HepG2 (cell line): ENCODE data around the gene PRDX5. TPM values are rescaled to one million over a fixed set of nuclear protein-coding genes. Genes with fewer than 3 reads are reported as not detected.

ENCODE experiments used
- ARNTL ChIP-seq: sonication (generic); formaldehyde crosslinking; IDR thresholded peaks from 2 replicates; pipeline ENCODE4 v1.4.0; 2020; ENCODE audit warnings: mild to moderate bottlenecking, missing genetic modification reagents
- ATF7 ChIP-seq, 2 experiments: fragments of 450-650 bp in 1 of 2; sonication (generic) in 1 of 2; formaldehyde crosslinking in 1 of 2; IDR thresholded peaks; 2 replicates each; pipeline versions ENCODE4 v1.4.0 to v1.6.1; 2016 to 2020; ENCODE audit warnings: antibody characterized with exemption in 1 of 2, mild to moderate bottlenecking in 1 of 2, missing genetic modification reagents in 1 of 2
- CCAR2 ChIP-seq: fragments of 200-400 bp; formaldehyde crosslinking; optimal IDR thresholded peaks from 2 replicates; pipeline ENCODE3; 2018; ENCODE audit warnings: low read depth, mild to moderate bottlenecking, low read length, moderate library complexity
- ESRRA ChIP-seq: sonication (generic); formaldehyde crosslinking; IDR thresholded peaks from 2 replicates; pipeline ENCODE4 v1.5.1; 2020; ENCODE audit warnings: mild to moderate bottlenecking, low read depth, missing genetic modification reagents
- HOXA5 ChIP-seq: sonication (generic); formaldehyde crosslinking; IDR thresholded peaks from 2 replicates; pipeline ENCODE4 v1.4.0; 2020; ENCODE audit warnings: missing genetic modification reagents
- JUNB ChIP-seq: sonication (generic); formaldehyde crosslinking; IDR thresholded peaks from 2 replicates; pipeline ENCODE4 v1.8.0; 2022; ENCODE audit warnings: missing genetic modification reagents, mild to moderate bottlenecking, borderline replicate concordance
- MAFK ChIP-seq, 2 experiments: IDR thresholded peaks in 1 of 2; conservative IDR thresholded peaks in 1 of 2; 2 replicates each; pipeline ENCODE4 v1.6.1; 2011; ENCODE audit warnings: improper control_type of control experiment in 2 of 2, low read length in 2 of 2
- MYC ChIP-seq: sonication (generic); formaldehyde crosslinking; IDR thresholded peaks from 2 replicates; pipeline ENCODE4 v1.9.0; 2021; ENCODE audit warnings: missing genetic modification reagents, borderline replicate concordance
- NFIC ChIP-seq: IDR thresholded peaks from 2 replicates; pipeline ENCODE4 v1.6.1; 2012; ENCODE audit warnings: mild to moderate bottlenecking, low read length, inconsistent platforms
- RBM39 ChIP-seq: fragments of 200-400 bp; formaldehyde crosslinking; IDR thresholded peaks from one replicate; pipeline ENCODE4 v1.6.1; 2018; ENCODE audit warnings: antibody characterized with exemption, mild to moderate bottlenecking, low read depth, low read length; ENCODE audit not compliant: poor library complexity, severe bottlenecking
- ZFX ChIP-seq: sonication (generic); formaldehyde crosslinking; IDR thresholded peaks from 2 replicates; pipeline ENCODE4 v1.4.0; 2020; ENCODE audit warnings: mild to moderate bottlenecking, low read depth, missing genetic modification reagents, moderate library complexity
- ZIK1 ChIP-seq: sonication (generic); formaldehyde crosslinking; IDR thresholded peaks from 2 replicates; pipeline ENCODE4 v1.5.0; 2020; ENCODE audit warnings: mild to moderate bottlenecking, low read depth, missing genetic modification reagents, borderline replicate concordance
- ZMYM3 ChIP-seq: sonication (generic); formaldehyde crosslinking; IDR thresholded peaks from 2 replicates; pipeline ENCODE4 v1.5.1; 2020; ENCODE audit warnings: mild to moderate bottlenecking, missing genetic modification reagents
- ZNF160 ChIP-seq: sonication (generic); formaldehyde crosslinking; IDR thresholded peaks from 2 replicates; pipeline ENCODE4 v1.8.0; 2022; ENCODE audit warnings: mild to moderate bottlenecking, inconsistent platforms, missing genetic modification reagents
- ZNF24 ChIP-seq: fragments of 450-650 bp; IDR thresholded peaks from 2 replicates; pipeline ENCODE4 v1.6.1; 2017; ENCODE audit warnings: antibody characterized with exemption, mild to moderate bottlenecking
- ZNF264 ChIP-seq: sonication (generic); formaldehyde crosslinking; IDR thresholded peaks from 2 replicates; pipeline ENCODE4 v1.4.0; 2020; ENCODE audit warnings: missing genetic modification reagents
- ZNF563 ChIP-seq: sonication (generic); formaldehyde crosslinking; IDR thresholded peaks from 2 replicates; pipeline ENCODE4 v1.8.0; 2022; ENCODE audit warnings: mild to moderate bottlenecking, moderate library complexity, missing genetic modification reagents
- ZNF605 ChIP-seq: sonication (generic); formaldehyde crosslinking; IDR thresholded peaks from 2 replicates; pipeline ENCODE4 v1.8.0; 2022; ENCODE audit warnings: mild to moderate bottlenecking, missing genetic modification reagents
- ZNF788 ChIP-seq: sonication (generic); formaldehyde crosslinking; IDR thresholded peaks from 2 replicates; pipeline ENCODE4 v1.5.0; 2020; ENCODE audit warnings: mild to moderate bottlenecking, missing genetic modification reagents, borderline replicate concordance
- ZSCAN25 ChIP-seq: sonication (generic); formaldehyde crosslinking; IDR thresholded peaks from 2 replicates; pipeline ENCODE4 v1.8.0; 2022; ENCODE audit warnings: mild to moderate bottlenecking, missing genetic modification reagents
- polyA plus RNA-seq, 8 experiments: library from polyadenylated mRNA; depleted of rRNA in 3 of 8; stranded (reverse) in 7 of 8; unstranded in 1 of 8; fragments of >200 nt; fragmentation: Illumina TruSeq in 4 of 8; extraction: Trizol in 4 of 8; gene quantifications; 2 replicates each; pipeline versions ENCODE4 v1.2.1 to v1.2.3, GENCODE V29; 2011 to 2016; ENCODE audit warnings: low read depth in 4 of 8, missing spikeins in 1 of 8, mixed read lengths in 1 of 8; ENCODE audit not compliant: insufficient read depth in 1 of 8
- total RNA-seq, 5 experiments: library from RNA; depleted of rRNA; stranded (reverse); fragments of >200 nt; fragmentation: Illumina TruSeq; extraction: Trizol; gene quantifications; 2 replicates each; pipeline ENCODE4 v1.2.3, GENCODE V29; 2016; ENCODE audit warnings: low read depth in 1 of 5
- TF ChIP-seq, protein P1 (sequence below): sonication (generic); formaldehyde crosslinking; IDR thresholded peaks from 2 replicates; pipeline ENCODE4 v1.9.0; 2022; ENCODE audit warnings: missing genetic modification reagents, mild to moderate bottlenecking, borderline replicate concordance
- TF ChIP-seq, protein P2 (sequence below): sonication (generic); formaldehyde crosslinking; IDR thresholded peaks from 2 replicates; pipeline ENCODE4 v1.5.0; 2020; ENCODE audit warnings: mild to moderate bottlenecking, low read depth, missing genetic modification reagents, borderline replicate concordance
- TF ChIP-seq, protein P3 (sequence below): sonication (generic); formaldehyde crosslinking; IDR thresholded peaks from 2 replicates; pipeline ENCODE4 v1.4.0; 2020; ENCODE audit warnings: missing genetic modification reagents

Gene PRDX5
- total and polyA plus RNA-seq, 2 of the 13 experiments (the other 11 are each of a cell fraction or from before 2014, with no cell fraction given), result 215 to 311 TPM

DNA sequence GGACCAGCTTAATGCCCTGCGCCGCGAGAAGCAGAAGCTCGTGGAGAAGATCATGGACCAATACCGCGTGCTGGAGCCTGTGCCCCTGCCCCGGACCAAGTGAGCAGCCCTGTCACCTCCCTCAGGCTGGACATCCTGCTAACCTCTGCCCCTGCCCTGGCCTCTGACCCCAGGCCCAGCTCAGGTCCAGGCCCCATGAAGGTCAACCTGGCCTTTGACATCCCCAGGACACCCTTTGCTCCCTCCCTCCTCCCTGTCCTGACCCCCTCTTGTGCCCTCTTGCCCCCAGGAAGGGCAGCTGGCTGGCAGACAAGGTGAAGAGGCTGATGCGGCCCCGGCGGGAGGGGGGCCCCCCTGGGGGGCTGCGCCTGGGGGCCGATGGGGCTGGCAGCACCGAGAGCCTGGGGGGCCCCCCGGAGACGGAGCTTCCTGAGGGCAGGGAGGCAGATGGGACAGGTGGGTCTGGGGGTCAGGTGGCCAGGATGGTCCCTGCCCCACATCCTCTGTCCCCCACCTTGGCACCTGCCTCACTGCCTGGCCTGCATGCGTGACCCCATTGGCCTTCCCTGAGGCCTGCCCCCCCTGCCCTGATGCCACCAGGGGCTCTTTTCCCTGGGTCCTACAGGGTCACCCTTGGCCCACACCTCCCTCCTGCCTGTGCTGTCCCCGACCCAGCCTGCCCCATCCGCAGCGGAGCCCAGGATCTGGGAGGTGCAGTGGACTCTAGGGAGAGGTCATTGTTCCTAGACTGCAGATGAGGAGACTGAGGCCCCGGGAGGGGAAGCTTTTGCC lies 36.0 kb downstream of the PRDX5 start (continued):
- TF ChIP-seq, protein P1, sequence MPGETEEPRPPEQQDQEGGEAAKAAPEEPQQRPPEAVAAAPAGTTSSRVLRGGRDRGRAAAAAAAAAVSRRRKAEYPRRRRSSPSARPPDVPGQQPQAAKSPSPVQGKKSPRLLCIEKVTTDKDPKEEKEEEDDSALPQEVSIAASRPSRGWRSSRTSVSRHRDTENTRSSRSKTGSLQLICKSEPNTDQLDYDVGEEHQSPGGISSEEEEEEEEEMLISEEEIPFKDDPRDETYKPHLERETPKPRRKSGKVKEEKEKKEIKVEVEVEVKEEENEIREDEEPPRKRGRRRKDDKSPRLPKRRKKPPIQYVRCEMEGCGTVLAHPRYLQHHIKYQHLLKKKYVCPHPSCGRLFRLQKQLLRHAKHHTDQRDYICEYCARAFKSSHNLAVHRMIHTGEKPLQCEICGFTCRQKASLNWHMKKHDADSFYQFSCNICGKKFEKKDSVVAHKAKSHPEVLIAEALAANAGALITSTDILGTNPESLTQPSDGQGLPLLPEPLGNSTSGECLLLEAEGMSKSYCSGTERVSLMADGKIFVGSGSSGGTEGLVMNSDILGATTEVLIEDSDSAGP, result peak; percentile 16; the same call in 1 of the 2 replicates
- no peak for TF ChIP-seq JUNB (CRISPR knock-in tag)
- TF ChIP-seq ATF7 (IDR thresholded peaks at IDR 0.05), result no peak
- TF ChIP-seq ATF7 (CRISPR knock-in tag; IDR thresholded peaks at IDR 0.05), result 0 out of 2 replicates have a peak, but pooled peaks have one; percentile 22
- no peak for TF ChIP-seq ARNTL (CRISPR knock-in tag)
- TF ChIP-seq ZMYM3, result peak; percentile 85
- TF ChIP-seq ZNF160 (CRISPR knock-in tag), result no peak
- TF ChIP-seq RBM39, result peak; percentile 20
- TF ChIP-seq MYC (CRISPR knock-in tag), result no peak
- no peak for TF ChIP-seq NFIC
- TF ChIP-seq ESRRA (CRISPR knock-in tag), result peak; percentile 94
- TF ChIP-seq ZNF563, result no peak
- TF ChIP-seq CCAR2, result no peak
- no peak for TF ChIP-seq ZNF264
- TF ChIP-seq ZIK1 (CRISPR knock-in tag), result no peak
- TF ChIP-seq ZNF788, result no peak
- TF ChIP-seq, protein P2, sequence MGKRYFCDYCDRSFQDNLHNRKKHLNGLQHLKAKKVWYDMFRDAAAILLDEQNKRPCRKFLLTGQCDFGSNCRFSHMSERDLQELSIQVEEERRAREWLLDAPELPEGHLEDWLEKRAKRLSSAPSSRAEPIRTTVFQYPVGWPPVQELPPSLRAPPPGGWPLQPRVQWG (CRISPR knock-in tag), result no peak
- no peak for TF ChIP-seq ZNF605 (CRISPR knock-in tag)
- peak; percentile 41; the same call in 1 of the 2 replicates for TF ChIP-seq ZFX (CRISPR knock-in tag)
- TF ChIP-seq HOXA5 (CRISPR knock-in tag), result no peak
- no peak for TF ChIP-seq ZNF24
- 0 out of 2 replicates have a peak, but pooled peaks have one; percentile 33 for TF ChIP-seq ZSCAN25 (CRISPR knock-in tag)
- TF ChIP-seq, protein P3, sequence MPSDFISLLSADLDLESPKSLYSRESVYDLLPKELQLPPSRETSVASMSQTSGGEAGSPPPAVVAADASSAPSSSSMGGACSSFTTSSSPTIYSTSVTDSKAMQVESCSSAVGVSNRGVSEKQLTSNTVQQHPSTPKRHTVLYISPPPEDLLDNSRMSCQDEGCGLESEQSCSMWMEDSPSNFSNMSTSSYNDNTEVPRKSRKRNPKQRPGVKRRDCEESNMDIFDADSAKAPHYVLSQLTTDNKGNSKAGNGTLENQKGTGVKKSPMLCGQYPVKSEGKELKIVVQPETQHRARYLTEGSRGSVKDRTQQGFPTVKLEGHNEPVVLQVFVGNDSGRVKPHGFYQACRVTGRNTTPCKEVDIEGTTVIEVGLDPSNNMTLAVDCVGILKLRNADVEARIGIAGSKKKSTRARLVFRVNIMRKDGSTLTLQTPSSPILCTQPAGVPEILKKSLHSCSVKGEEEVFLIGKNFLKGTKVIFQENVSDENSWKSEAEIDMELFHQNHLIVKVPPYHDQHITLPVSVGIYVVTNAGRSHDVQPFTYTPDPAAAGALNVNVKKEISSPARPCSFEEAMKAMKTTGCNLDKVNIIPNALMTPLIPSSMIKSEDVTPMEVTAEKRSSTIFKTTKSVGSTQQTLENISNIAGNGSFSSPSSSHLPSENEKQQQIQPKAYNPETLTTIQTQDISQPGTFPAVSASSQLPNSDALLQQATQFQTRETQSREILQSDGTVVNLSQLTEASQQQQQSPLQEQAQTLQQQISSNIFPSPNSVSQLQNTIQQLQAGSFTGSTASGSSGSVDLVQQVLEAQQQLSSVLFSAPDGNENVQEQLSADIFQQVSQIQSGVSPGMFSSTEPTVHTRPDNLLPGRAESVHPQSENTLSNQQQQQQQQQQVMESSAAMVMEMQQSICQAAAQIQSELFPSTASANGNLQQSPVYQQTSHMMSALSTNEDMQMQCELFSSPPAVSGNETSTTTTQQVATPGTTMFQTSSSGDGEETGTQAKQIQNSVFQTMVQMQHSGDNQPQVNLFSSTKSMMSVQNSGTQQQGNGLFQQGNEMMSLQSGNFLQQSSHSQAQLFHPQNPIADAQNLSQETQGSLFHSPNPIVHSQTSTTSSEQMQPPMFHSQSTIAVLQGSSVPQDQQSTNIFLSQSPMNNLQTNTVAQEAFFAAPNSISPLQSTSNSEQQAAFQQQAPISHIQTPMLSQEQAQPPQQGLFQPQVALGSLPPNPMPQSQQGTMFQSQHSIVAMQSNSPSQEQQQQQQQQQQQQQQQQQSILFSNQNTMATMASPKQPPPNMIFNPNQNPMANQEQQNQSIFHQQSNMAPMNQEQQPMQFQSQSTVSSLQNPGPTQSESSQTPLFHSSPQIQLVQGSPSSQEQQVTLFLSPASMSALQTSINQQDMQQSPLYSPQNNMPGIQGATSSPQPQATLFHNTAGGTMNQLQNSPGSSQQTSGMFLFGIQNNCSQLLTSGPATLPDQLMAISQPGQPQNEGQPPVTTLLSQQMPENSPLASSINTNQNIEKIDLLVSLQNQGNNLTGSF (CRISPR knock-in tag), result no peak
- TF ChIP-seq MAFK (conservative IDR thresholded peaks at IDR 0.05 in 1 of 2, IDR thresholded peaks at IDR 0.05 in 1 of 2; ENCODE audit: low read length in 2 of 2), result no peak
